Endothelial cell of umbilical vein (primary cell): ENCODE data around the gene TXN. TPM values are rescaled to one million over a fixed set of nuclear protein-coding genes. Genes with fewer than 3 reads are reported as not detected.

Source experiments
- Bru-seq: library from RNA; stranded (reverse); fragments of 400-500 nt; gene quantifications from one replicate; lab custom pipeline; 2021; lab: Mats Ljungman, UMichigan
- BruChase-seq, 2 experiments: library from RNA; stranded (reverse); fragments of 400-500 nt; gene quantifications; one replicate each; lab custom pipeline; 2021; lab: Mats Ljungman, UMichigan
- BruUV-seq: library from RNA; stranded (reverse); fragments of 400-500 nt; replicated peaks from 2 replicates; lab custom pipeline; 2021; lab: Mats Ljungman, UMichigan
- CTCF ChIA-PET: fragments of 300-600, 350-600 bp; sonication (Branson Sonifier 250); formaldehyde crosslinking; loops from one replicate; lab custom pipeline; 2021; ENCODE audit warnings: antibody characterized with exemption, inconsistent platforms; lab: Charles Lee
- POLR2A ChIA-PET: fragments of 300-600, 350-600 bp; sonication (Branson Sonifier 250); formaldehyde crosslinking; loops from one replicate; lab custom pipeline; 2021; ENCODE audit warnings: antibody characterized with exemption, inconsistent platforms; lab: Charles Lee
- DNase-seq: peaks from one replicate; pipeline ENCODE4 v3.0.0-alpha.2; 2011; ENCODE audit warnings: low read depth, low spot score
- FAIRE-seq: peaks from 2 replicates; lab custom pipeline; 2011; peaks lifted over from hg19 to GRCh38; lab: Jason Lieb, UNC
- H2AFZ ChIP-seq: 2 replicates; pipeline ENCODE4 v1.6.0; 2012; ENCODE audit warnings: low read depth, low read length, control low read depth, inconsistent platforms
- H3K27ac ChIP-seq: 2 replicates; pipeline ENCODE4 v1.5.1; 2011; ENCODE audit warnings: low read depth, mild to moderate bottlenecking, control low read depth, low read length, moderate library complexity; ENCODE audit not compliant: insufficient read depth
- H3K27me3 ChIP-seq, 2 experiments: 2 replicates each; pipeline versions ENCODE4 v1.6.0 to v1.6.1; 2011; ENCODE audit warnings: low read length in 2 of 2, mixed read lengths in 1 of 2; ENCODE audit not compliant: control insufficient read depth in 2 of 2, insufficient read depth in 2 of 2
- H3K36me3 ChIP-seq, 2 experiments: 2 replicates in 1 of 2; 3 replicates in 1 of 2; pipeline ENCODE4 v1.5.1; 2011; ENCODE audit warnings: low read length in 2 of 2, mild to moderate bottlenecking in 1 of 2, moderate library complexity in 1 of 2; ENCODE audit not compliant: control insufficient read depth in 2 of 2, insufficient read depth in 2 of 2; ENCODE audit errors: extremely low read depth in 1 of 2
- H3K4me1 ChIP-seq: 3 replicates; pipeline ENCODE4 v1.5.1; 2011; ENCODE audit warnings: mild to moderate bottlenecking, low read length; ENCODE audit not compliant: control insufficient read depth, insufficient read depth; ENCODE audit errors: extremely low read depth
- H3K4me2 ChIP-seq: 2 replicates; pipeline ENCODE4 v1.6.1; 2011; ENCODE audit warnings: low read length, control low read depth, mixed read lengths; ENCODE audit not compliant: insufficient read depth
- H3K4me3 ChIP-seq, 3 experiments: fragments of 200-600 bp in 1 of 3; sonication (generic), shearing (Covaris generic) in 1 of 3; replicated peaks in 1 of 3; 2 replicates each; pipeline ENCODE4 v1.5.1; 2011 to 2016; ENCODE audit warnings: control low read depth in 3 of 3, low read length in 3 of 3, mild to moderate bottlenecking in 2 of 3, inconsistent platforms in 1 of 3, low read depth in 1 of 3, moderate library complexity in 1 of 3; ENCODE audit not compliant: insufficient read depth in 1 of 3
- H3K79me2 ChIP-seq: 2 replicates; pipeline ENCODE4 v1.6.0; 2012; ENCODE audit warnings: low read length, inconsistent platforms; ENCODE audit not compliant: control insufficient read depth, insufficient read depth
- H3K9ac ChIP-seq: replicated peaks from 2 replicates; pipeline ENCODE3; 2011; ENCODE audit warnings: low read length, control low read depth; ENCODE audit not compliant: insufficient read depth; ENCODE audit errors: extremely low read depth
- H3K9me1 ChIP-seq: replicated peaks from 3 replicates; pipeline ENCODE4 v1.6.0; 2011; ENCODE audit warnings: mild to moderate bottlenecking, low read length; ENCODE audit not compliant: control insufficient read depth, insufficient read depth; ENCODE audit errors: extremely low read depth
- H3K9me3 ChIP-seq: replicated peaks from 2 replicates; pipeline ENCODE4 v1.5.1; 2012; ENCODE audit warnings: low read length, inconsistent platforms; ENCODE audit not compliant: control insufficient read depth, insufficient read depth
- H4K20me1 ChIP-seq: replicated peaks from 2 replicates; pipeline ENCODE3; 2011; ENCODE audit warnings: mild to moderate bottlenecking, low read length; ENCODE audit not compliant: control insufficient read depth, insufficient read depth; ENCODE audit errors: extremely low read depth
- FOS ChIP-seq: IDR thresholded peaks from 2 replicates; pipeline ENCODE4 v1.6.1; 2011; ENCODE audit warnings: mild to moderate bottlenecking, low read length, moderate library complexity, borderline replicate concordance; ENCODE audit not compliant: insufficient read depth
- JUN ChIP-seq: IDR thresholded peaks from 2 replicates; pipeline ENCODE4 v1.6.1; 2011; ENCODE audit warnings: borderline replicate concordance, low read depth; ENCODE audit not compliant: insufficient read length, insufficient read depth
- MYC ChIP-seq: IDR thresholded peaks from one replicate; pipeline ENCODE4 v1.6.1; 2011; ENCODE audit warnings: mild to moderate bottlenecking, low read depth, low read length
- POLR2A ChIP-seq: IDR thresholded peaks from 2 replicates; pipeline ENCODE4 v1.6.1; 2012; ENCODE audit warnings: low read depth, mild to moderate bottlenecking, control low read depth, low read length
- POLR2AphosphoS5 ChIP-seq: IDR thresholded peaks from 2 replicates; pipeline ENCODE4 v1.6.1; 2012; ENCODE audit warnings: low read depth, mild to moderate bottlenecking, control low read depth, low read length, moderate library complexity; ENCODE audit not compliant: insufficient read depth
- dilution Hi-C: fragments of 300-500 bp; cut with MboI; formaldehyde crosslinking; loops from one replicate; pipeline ENCODE4 v1.15.0; 2019; ENCODE audit warnings: low sequenced_read_pairs; ENCODE audit not compliant: extremely low pct_ligation_motif_present
- intact Hi-C: fragments of 100-400 bp; cut with micrococcal nuclease; formaldehyde crosslinking; loops from one replicate; pipeline ENCODE4 v1.10.0; 2022
- long read RNA-seq: library from polyadenylated mRNA; stranded (forward); transcript quantifications from one replicate; pipeline ENCODE4 v2.0.0, GENCODE V29; 2021
- polyA minus RNA-seq, 3 experiments: library from RNA; depleted of rRNA, polyadenylated mRNA; stranded (reverse); fragments of >200 nt; gene quantifications; 1 replicate in 1 of 3; 2 replicates in 2 of 3; pipeline ENCODE4 v1.2.3, GENCODE V29; 2011
- polyA plus RNA-seq, 4 experiments: library from polyadenylated mRNA; depleted of rRNA in 3 of 4; stranded (reverse) in 3 of 4; unstranded in 1 of 4; fragments of >200 nt; gene quantifications; 2 replicates each; pipeline versions ENCODE4 v1.2.1 to v1.2.3, GENCODE V29; 2011 to 2012; ENCODE audit warnings: missing spikeins in 1 of 4
- total RNA-seq: library from RNA; stranded (reverse); gene quantifications from 2 replicates; pipeline ENCODE4 v1.2.3, GENCODE V29; 2021

The TXN gene
- 280 and 286 TPM in 2 replicates for total RNA-seq
- 286 and 373 TPM in 2 replicates for polyA plus RNA-seq
- 308 and 389 TPM in 2 replicates for polyA plus RNA-seq (2011; cell fraction: cytosol; rRNA removed)
- 89.3 and 113 TPM in 2 replicates for polyA plus RNA-seq (2011; cell fraction: nucleus; rRNA removed)
- 403 and 514 TPM in 2 replicates for polyA plus RNA-seq (2012)
- polyA minus RNA-seq, result 87.7 and 95.7 TPM in 2 replicates
- 98.5 TPM for polyA minus RNA-seq (2011; cell fraction: cytosol; rRNA and poly(A)+ RNA removed)
- polyA minus RNA-seq (2011; cell fraction: nucleus; rRNA and poly(A)+ RNA removed), result 15.2 and 18.1 TPM in 2 replicates
- percentile 94 among the genes with signal in this experiment for Bru-seq, nascent RNA
- percentile 88 among the genes with signal in this experiment for BruChase-seq, experiment 1, labeled RNA remaining after a 6-hour chase
- percentile 78 among the genes with signal in this experiment for BruChase-seq, experiment 2, labeled RNA remaining after a 2-hour chase
- long read RNA-seq, transcript TXN-202 (5 exons, 869 nt), result major isoform, 1,049 of 1,142 reads
- long read RNA-seq, partial matches to known transcripts, result 82 of 1,142 reads
- long read RNA-seq, other reads (novel, unspliced or antisense), result 10 of 1,142 reads

DNA sequence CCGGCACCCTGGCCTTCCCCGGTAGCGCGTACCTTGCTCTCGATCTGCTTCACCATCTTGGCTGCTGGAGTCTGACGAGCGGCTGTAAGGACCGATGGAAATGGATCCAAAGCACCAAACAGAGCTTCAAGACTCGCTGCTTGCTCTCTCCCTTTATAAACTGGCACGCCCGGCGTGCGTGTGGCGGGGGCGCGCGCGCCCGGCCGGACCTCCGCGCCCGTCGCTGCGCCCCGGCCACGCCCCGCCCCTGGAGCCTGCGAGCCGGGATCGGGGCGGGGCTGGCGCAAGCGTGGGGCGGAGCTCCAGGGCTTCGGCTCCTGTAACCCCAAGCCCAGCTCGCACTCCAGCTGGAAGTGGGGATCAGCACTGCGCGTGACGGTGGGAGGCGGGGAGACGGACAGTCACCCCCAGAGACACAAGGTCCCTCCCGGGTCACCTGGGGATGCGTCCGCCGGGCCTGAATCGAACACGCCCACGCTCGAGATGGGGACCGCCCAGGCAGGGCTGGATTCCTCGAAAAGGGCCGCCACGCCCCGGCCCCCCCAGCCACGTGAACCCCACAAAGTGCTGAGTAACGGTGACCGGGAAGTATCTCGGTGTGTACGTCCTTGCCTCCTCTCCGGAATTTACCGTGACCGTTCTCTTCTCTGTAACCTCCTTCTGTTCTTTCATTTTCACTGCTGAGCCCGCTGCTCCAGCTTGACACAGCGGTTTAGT, at the start of gene TXN:
TXN (minus strand) TSS at position 128 of the 717 bp plus-strand sequence; CDS start at position 56, 72 bp downstream.
- FAIRE-seq (peak; percentile 44), DNase-seq (peak; percentile 85)
- Histone ChIP-seq H3K9me1 (no peaks in the 10 kb centered on the region), H3K36me3 (no peaks in the 10 kb centered on the region), H3K27me3 (no peaks in the 10 kb centered on the region), H3K9me3 (no peaks in the 10 kb centered on the region), H4K20me1 (no peaks in the 10 kb centered on the region), H3K4me1 (peaks cover 23% of the 10 kb centered on the region), H3K9ac (peak within 1 kb of the TSS; percentile 74), H3K4me2 (peak within 1 kb of the TSS; percentile 91), H3K27ac (peak within 1 kb of the TSS; percentile 67), H3K4me3 (peak within 1 kb of the TSS; percentile 40 to 93 (median 77)), H3K79me2 (peaks cover 47% of the 10 kb centered on the region), H2AFZ (peak within 1 kb of the TSS; percentile 83)
- dilution Hi-C loops, result no loop called here
- ChIA-PET CTCF (interaction anchor here (0.8 to 2.5 kb wide), 7 partner anchors 13 to 367 kb away, joined by 3 to 10 read pairs (median 3); no protein-coding TSS in a partner anchor), POLR2A (interaction anchor here (0.5 to 1.1 kb wide), 11 partner anchors 11 to 645 kb away, joined by 3 to 6 read pairs (median 3); no protein-coding TSS in a partner anchor)
- intact Hi-C loops, result loop anchor here (1.0 to 10.0 kb wide), 4 partner anchors 74 to 438 kb away; no protein-coding TSS in a partner anchor
- TF ChIP-seq FOS (no peak), POLR2AphosphoS5 (peak; percentile 92), POLR2A (peak; percentile 96), JUN (no peak), MYC (no peak)
- BruUV-seq, result TSS peak; percentile 81
